GM12801 (cell line): ENCODE measurements around the gene NUDT3.

ENCODE experiments used
- TF ChIP-seq, protein P1 (sequence below): IDR thresholded peaks from one replicate; pipeline ENCODE4 v1.5.1; 2011; ENCODE audit warnings: control low read depth; ENCODE audit not compliant: insufficient read length; ENCODE audit errors: extremely low read depth

NUDT3 gene

DNA sequence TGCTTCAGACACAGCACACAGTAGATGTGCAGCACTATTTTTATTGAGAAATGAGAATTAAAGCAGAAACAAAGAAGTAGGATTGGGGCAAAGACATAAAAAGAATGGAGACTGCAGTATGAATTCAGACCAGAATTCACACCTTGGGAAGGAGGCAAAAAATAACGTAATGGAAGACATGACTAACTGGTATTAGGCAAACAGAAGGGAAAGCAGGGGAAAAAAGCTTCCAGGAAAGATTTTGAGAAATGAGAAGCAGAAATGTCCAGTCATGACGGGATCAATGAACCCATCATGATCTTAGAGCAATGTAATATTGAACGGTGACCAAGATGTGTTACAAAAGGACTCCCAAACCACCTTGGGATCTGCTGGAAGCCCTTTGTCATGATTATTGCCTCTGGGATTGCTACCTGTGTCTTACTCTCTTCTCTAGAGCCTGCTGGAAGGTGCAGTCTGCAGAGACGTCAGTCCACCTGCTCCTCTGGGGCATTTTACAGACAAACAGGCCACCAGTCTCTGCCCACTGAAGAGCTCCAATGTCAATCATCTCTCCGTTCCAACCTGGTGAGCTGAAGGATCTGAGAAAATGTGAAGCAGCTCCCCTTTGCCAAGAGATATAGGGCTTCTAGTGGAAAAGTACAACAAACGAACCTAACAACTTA, 8.7 kb downstream of the NUDT3 start:
- TF ChIP-seq, protein P1, sequence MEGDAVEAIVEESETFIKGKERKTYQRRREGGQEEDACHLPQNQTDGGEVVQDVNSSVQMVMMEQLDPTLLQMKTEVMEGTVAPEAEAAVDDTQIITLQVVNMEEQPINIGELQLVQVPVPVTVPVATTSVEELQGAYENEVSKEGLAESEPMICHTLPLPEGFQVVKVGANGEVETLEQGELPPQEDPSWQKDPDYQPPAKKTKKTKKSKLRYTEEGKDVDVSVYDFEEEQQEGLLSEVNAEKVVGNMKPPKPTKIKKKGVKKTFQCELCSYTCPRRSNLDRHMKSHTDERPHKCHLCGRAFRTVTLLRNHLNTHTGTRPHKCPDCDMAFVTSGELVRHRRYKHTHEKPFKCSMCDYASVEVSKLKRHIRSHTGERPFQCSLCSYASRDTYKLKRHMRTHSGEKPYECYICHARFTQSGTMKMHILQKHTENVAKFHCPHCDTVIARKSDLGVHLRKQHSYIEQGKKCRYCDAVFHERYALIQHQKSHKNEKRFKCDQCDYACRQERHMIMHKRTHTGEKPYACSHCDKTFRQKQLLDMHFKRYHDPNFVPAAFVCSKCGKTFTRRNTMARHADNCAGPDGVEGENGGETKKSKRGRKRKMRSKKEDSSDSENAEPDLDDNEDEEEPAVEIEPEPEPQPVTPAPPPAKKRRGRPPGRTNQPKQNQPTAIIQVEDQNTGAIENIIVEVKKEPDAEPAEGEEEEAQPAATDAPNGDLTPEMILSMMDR, result no peak

DNA sequence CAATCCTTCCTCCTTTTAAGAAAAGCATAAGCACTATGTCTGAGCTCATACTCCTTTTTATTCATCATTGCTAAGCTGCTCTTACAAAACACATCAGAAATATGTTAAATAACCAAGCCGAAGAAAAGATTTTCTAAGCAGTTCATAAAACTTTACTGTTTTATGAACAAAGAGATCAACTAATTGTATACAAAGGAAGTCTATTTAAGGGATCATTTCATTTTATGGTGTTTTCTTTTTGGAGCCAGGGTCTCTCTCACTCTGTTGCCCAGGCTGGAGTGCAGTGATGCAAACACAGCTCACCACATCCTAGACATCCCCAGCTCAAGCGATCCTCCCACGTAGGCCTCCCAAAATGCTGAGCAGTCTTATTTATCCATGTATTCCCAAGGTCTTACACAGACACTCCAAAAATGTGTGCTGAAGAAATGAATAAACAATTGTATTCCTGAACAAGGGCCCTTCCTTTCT, 9.3 kb downstream of the NUDT3 start:
- TF ChIP-seq, protein P1, result no peak

DNA sequence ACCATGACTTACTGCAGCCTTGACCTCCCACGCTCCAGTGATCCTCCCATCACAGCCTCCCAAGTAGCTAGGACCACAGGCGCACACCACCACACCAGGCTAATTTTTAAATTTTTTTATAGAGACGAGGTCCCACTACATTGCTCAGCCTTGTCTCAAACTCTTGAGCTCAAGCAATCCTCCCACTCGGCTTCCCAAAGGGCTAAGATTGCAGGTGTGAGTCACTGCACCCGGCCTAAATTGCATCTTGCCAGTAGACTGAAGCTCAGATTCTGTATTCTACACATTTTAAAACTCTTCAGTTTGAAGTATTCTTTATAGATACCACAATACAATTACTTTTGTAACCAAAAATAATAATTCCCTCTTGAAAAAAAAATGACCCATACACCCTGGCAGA, 11.4 kb downstream of the NUDT3 start:
- TF ChIP-seq, protein P1, result no peak

DNA sequence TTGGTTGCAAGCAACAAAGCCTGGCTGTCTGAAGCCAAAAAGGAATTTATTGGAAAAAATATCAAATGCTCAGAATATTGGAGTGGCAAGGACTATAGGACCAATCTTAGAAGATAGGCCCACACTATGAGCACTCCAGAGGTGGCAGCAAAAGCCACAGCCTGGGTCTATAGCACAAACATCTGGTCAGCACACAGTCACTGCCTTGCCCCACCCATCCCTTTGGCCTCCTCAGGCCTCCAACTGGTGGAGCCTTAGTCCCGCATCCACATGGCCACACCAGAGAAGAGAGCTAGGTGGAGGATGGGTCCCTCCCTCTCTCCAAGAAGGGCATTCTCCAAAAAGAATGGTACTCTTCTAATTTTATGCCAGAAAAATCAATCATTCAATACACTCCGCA, 14.0 kb downstream of the NUDT3 start:
- TF ChIP-seq, protein P1, result no peak

- TF ChIP-seq, protein P1, result no peak
Measured at GRCh38 chr6:34377984-34378383, 14.5 kb downstream of the NUDT3 start.

GRCh38 chr6:34375833-34376232, 16.6 kb downstream of the NUDT3 start:
- TF ChIP-seq, protein P1, result no peak

DNA sequence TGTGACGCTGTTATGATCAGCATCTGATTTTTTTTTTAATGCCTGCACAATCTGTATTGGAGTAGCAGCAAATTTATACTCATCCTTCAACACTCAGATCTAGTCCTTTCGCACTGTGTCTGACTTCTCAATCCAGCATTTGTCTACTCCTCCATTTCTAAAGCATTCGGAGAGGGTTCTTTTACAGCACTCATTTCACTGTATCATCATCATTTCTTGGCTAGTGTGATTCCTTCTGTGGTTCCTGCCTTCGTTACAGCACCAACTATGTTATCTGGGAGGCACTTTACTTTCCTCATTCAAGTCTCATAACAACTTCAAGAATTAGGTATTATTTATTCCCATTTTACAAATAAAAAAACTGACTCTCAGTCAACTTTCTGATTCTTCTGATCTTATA, 18.0 kb downstream of the NUDT3 start:
- TF ChIP-seq, protein P1, result no peak
